ENCODE measurements around the gene TMEM91. TPM values are rescaled to one million over a fixed set of nuclear protein-coding genes. Genes with fewer than 3 reads are reported as not detected.

Gene TMEM91
- polyA plus RNA-seq, 1 of the 3 experiments (the other 2 are of a cell fraction) = 5.7 TPM

DNA sequence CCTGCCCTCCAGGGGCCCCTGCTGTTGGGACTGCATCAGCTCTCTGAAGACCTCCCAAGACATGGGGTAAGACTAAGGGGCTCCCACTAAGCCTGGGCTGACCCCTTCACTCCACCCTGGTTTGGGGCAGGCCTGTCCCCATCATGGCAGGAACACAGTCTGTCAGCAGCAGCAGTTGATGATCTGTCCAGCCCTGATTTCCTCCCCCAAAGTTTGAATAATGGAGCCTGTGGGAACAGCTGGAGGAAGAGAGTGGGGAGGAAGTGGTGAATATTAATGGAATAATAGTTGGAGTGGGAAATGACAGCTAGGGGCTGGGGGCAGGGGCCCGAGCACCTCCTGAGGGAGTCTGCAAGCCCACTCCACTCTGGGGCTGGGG lies 52.1 kb downstream of the TMEM91 start:
- Histone ChIP-seq H3K9me3 (no peaks in the 10 kb centered on the region), H3K27ac (ENCODE audit: low read depth in 2 of 2, low read length in 1 of 2) (no peak overlapping the region; a peak in 1 of 4 replicates), H3K4me3 (ENCODE audit: low read depth in 2 of 2, low read length in 1 of 2) (no peak overlapping the region), H3K9me2 (no peaks in the 10 kb centered on the region), H3K4me1 (ENCODE audit: control insufficient read depth in 1 of 2, insufficient read depth in 2 of 2, low read depth in 1 of 2, low read length in 1 of 2) (peaks cover 0 to 7% of the 10 kb centered on the region in 2 experiments; a peak in 1 of 4 replicates), H3F3A (replicated peaks; ENCODE audit: insufficient read depth) (peaks cover 6% of the 10 kb centered on the region), H2AFZ (ENCODE audit: low read depth) (no peak overlapping the region), H3K36me3 (replicated peaks in 1 of 2; ENCODE audit: control insufficient read depth in 1 of 2, insufficient read depth in 2 of 2, low read length in 1 of 2) (peaks cover 0 to 19% of the 10 kb centered on the region in 2 experiments), H3K9ac (no peak overlapping the region), H4K20me1 (ENCODE audit: insufficient read depth) (no peaks in the 10 kb centered on the region), H3K4me2 (no peak overlapping the region), H3K79me2 (ENCODE audit: insufficient read depth) (no peaks in the 10 kb centered on the region), H3K27me3 (ENCODE audit: insufficient read depth) (no peaks in the 10 kb centered on the region)
- TF ChIP-seq FOXJ3 (CRISPR knock-in tag; IDR thresholded peaks at IDR 0.05) (no peak), MEF2A (IDR thresholded peaks at IDR 0.05; ENCODE audit: borderline replicate concordance, low read depth) (no peak), TEAD4 (IDR thresholded peaks at IDR 0.05; ENCODE audit: borderline replicate concordance, insufficient read depth) (no peak), MXI1 (IDR thresholded peaks at IDR 0.05; ENCODE audit: low read depth, low read length) (no peak), FOSL2 (IDR thresholded peaks at IDR 0.05; ENCODE audit: borderline replicate concordance, low read depth) (no peak), ELF1 (IDR thresholded peaks at IDR 0.05) (no peak), GATA2 (CRISPR knock-in tag; IDR thresholded peaks at IDR 0.05) (no peak), CHD2 (IDR thresholded peaks at IDR 0.05; ENCODE audit: low read length, partially characterized antibody) (no peak), GABPA (IDR thresholded peaks at IDR 0.05; ENCODE audit: low read depth) (no peak)
- TF ChIP-seq, protein P1, sequence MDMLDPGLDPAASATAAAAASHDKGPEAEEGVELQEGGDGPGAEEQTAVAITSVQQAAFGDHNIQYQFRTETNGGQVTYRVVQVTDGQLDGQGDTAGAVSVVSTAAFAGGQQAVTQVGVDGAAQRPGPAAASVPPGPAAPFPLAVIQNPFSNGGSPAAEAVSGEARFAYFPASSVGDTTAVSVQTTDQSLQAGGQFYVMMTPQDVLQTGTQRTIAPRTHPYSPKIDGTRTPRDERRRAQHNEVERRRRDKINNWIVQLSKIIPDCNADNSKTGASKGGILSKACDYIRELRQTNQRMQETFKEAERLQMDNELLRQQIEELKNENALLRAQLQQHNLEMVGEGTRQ (IDR thresholded peaks at IDR 0.05; ENCODE audit: borderline replicate concordance, low read depth, low read length) = no peak
- TF ChIP-seq, protein P2, sequence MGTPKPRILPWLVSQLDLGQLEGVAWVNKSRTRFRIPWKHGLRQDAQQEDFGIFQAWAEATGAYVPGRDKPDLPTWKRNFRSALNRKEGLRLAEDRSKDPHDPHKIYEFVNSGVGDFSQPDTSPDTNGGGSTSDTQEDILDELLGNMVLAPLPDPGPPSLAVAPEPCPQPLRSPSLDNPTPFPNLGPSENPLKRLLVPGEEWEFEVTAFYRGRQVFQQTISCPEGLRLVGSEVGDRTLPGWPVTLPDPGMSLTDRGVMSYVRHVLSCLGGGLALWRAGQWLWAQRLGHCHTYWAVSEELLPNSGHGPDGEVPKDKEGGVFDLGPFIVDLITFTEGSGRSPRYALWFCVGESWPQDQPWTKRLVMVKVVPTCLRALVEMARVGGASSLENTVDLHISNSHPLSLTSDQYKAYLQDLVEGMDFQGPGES (IDR thresholded peaks at IDR 0.05; ENCODE audit: low read depth, low read length) = no peak
- 91% methylated on average over 1 of the region's 1 CpG for WGBS (ENCODE audit: low lambda C conversion rate)
- ChIA-PET POLR2A (interaction anchor here (0.7 to 1.5 kb wide), 2 partner anchors 11 to 65 kb away, joined by 3 to 7 read pairs; partner anchors contain the start of gene DMAC2), CTCF (interaction anchor here (1.0 to 1.7 kb wide), 3 partner anchors 9 to 120 kb away, joined by 3 to 9 read pairs (median 3); no protein-coding TSS in a partner anchor)
- no peak for DNase-seq

DNA sequence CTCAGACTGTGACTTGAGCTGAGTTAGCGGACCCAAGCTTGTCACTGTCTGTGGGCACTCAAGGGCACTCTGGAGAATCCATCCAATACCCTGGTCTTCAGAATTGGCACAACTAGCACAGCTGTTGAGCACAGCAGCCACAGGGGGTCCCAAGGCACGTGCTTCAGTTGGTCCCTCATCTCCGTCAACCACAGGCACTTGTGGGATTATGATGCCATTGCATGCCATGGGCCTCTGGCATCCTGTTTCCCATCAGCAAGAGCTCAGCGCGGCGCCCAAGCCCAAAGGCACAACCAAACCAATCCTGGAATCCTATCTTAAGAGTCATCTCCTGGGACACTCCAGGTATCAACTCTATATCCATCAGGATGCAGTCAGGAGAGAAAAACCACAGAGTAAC lies 54.6 kb downstream of the TMEM91 start:
- ChIA-PET CTCF (interaction anchor here (1.0 to 1.8 kb wide), 4 partner anchors 8 to 111 kb away, joined by 3 to 8 read pairs (median 3); partner anchors contain the start of gene DMAC2), POLR2A (no interaction called here)
- H3K9ac ChIP-seq = no peak overlapping the region
- peaks cover 6% of the 10 kb centered on the region for H3F3A ChIP-seq (replicated peaks; ENCODE audit: insufficient read depth)
- H3K4me1 ChIP-seq (ENCODE audit: control insufficient read depth in 1 of 2, insufficient read depth in 2 of 2, low read depth in 1 of 2, low read length in 1 of 2) = peaks cover 0 to 7% of the 10 kb centered on the region in 2 experiments; a peak in 1 of 4 replicates
- no peaks in the 10 kb centered on the region for H3K27me3 ChIP-seq (ENCODE audit: insufficient read depth)
- H3K9me3 ChIP-seq = no peaks in the 10 kb centered on the region
- no peak overlapping the region for H3K4me3 ChIP-seq (ENCODE audit: low read depth in 2 of 2, low read length in 1 of 2)
- H4K20me1 ChIP-seq (ENCODE audit: insufficient read depth) = no peaks in the 10 kb centered on the region
- no peak overlapping the region for H3K4me2 ChIP-seq
- TF ChIP-seq RXRA (IDR thresholded peaks at IDR 0.05; ENCODE audit: borderline replicate concordance, low read depth) (no peak), ELF1 (IDR thresholded peaks at IDR 0.05) (no peak), RAD21 (IDR thresholded peaks at IDR 0.05; ENCODE audit: low read length) (no peak), CHD2 (IDR thresholded peaks at IDR 0.05; ENCODE audit: low read length, partially characterized antibody) (no peak), FOXJ3 (CRISPR knock-in tag; IDR thresholded peaks at IDR 0.05) (no peak), SIN3A (IDR thresholded peaks at IDR 0.05; ENCODE audit: borderline replicate concordance, low read depth, low read length) (no peak), YY1 (IDR thresholded peaks at IDR 0.05; ENCODE audit: low read depth) (no peak), NFIC (IDR thresholded peaks at IDR 0.05; ENCODE audit: borderline replicate concordance) (no peak), SMC3 (IDR thresholded peaks at IDR 0.05; ENCODE audit: low read depth, low read length) (no peak), RCOR1 (IDR thresholded peaks at IDR 0.05; ENCODE audit: low read length) (no peak)
- TF ChIP-seq, protein P3, sequence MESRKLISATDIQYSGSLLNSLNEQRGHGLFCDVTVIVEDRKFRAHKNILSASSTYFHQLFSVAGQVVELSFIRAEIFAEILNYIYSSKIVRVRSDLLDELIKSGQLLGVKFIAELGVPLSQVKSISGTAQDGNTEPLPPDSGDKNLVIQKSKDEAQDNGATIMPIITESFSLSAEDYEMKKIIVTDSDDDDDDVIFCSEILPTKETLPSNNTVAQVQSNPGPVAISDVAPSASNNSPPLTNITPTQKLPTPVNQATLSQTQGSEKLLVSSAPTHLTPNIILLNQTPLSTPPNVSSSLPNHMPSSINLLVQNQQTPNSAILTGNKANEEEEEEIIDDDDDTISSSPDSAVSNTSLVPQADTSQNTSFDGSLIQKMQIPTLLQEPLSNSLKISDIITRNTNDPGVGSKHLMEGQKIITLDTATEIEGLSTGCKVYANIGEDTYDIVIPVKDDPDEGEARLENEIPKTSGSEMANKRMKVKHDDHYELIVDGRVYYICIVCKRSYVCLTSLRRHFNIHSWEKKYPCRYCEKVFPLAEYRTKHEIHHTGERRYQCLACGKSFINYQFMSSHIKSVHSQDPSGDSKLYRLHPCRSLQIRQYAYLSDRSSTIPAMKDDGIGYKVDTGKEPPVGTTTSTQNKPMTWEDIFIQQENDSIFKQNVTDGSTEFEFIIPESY (IDR thresholded peaks at IDR 0.05; ENCODE audit: borderline replicate concordance, low read depth) = no peak
- TF ChIP-seq, protein P1 (IDR thresholded peaks at IDR 0.05; ENCODE audit: borderline replicate concordance, low read depth, low read length) = no peak
- no peak overlapping the region for H3K27ac ChIP-seq (ENCODE audit: low read depth in 2 of 2, low read length in 1 of 2)
- H3K36me3 ChIP-seq (replicated peaks in 1 of 2; ENCODE audit: control insufficient read depth in 1 of 2, insufficient read depth in 2 of 2, low read length in 1 of 2) = peaks cover 4 to 9% of the 10 kb centered on the region in 2 experiments
- no peak overlapping the region for H2AFZ ChIP-seq (ENCODE audit: low read depth)
- no peaks in the 10 kb centered on the region for H3K79me2 ChIP-seq (ENCODE audit: insufficient read depth)
- 100% methylated on average over 3 of the region's 6 CpGs for WGBS (ENCODE audit: low lambda C conversion rate)
- DNase-seq = no peak
- H3K9me2 ChIP-seq = no peaks in the 10 kb centered on the region

All from SK-N-SH (cell line).